Dedifferentiated amniotic fluid mesenchymal stem cell (primary cell): Measurements from ENCODE around the gene APOA1.
A peak's percentile ranks its signal among the peaks of the same experiment; 100 is the strongest.
"Not testable (repeated sequence)": the region's sequence is repeated elsewhere in the genome, so short reads cannot be mapped to it uniquely, and the experiment has no call there.

Source experiments
- DNase-seq: peaks from one replicate; pipeline ENCODE4 v3.0.0-alpha.2; 2016; ENCODE audit errors: extremely low spot score

Gene APOA1

DNA sequence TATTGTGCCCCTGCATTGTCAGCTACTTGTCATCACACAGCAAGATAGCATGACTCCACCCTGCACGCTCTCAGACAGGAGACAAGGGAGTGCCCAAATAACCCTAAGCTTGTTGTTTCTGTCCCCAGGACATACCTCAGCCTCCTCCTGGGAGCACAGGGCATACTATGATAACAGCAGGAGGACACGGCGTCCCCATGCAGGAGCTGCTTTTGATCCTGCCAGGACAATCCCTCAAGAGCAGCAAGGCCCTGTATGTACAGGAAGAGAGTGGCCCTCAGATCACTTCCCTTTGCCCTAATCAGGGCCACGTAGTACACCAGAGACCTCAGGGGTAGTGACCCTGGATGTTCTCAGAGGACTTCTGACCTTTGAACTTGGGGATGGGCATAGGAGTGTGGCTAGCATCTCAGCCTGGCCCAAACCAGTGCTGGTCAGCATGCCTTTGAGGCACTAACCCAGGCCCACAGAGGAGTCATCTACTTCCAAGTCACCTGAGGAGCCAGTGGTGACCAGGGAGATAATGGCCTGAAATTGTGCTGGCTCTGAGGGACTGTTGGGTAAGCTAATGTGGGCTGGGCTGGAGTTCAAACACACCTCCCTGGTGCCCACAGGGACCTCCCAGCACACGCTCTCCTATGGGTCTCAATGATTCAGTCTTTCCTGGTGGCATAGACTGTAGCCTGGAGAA lies 23.5 kb downstream of the APOA1 start:
- no peak for DNase-seq

DNA sequence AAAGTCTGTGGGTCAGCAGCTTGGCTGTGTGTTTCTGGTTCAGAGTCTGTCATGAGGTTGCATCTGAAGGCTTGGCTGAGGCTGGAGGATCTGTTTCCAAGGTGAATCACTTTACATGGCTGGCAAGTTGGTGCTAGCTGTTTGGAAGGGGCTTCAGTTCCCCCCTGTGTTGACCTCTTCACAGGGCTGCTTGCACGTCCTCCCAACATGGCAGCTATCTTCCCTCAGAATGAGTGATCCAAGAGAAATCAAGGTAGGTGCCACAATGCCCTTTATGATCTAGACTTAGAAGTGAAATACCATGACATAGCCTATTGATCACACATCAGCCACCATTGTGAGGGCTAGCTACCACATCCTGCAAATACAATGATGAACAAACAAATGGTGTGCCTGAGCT lies 24.3 kb downstream of the APOA1 start:
- DNase-seq, result no peak

DNA sequence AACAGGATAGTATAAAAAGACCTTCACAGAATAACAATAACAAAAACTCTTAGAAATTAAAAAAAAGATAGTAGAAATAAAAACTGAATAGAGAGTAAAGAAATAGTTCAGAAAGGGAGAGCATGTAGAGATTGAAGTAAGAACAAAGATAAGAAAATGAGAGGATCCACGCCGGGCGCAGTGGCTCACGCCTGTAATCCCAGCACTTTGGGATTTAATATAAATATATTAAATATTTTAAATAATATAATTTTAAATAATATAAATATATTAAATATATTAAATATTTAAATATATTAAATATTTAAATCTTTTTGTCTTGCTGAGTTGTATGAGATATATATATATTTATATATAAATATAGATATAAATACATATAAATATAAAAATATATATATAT lies 25.3 kb downstream of the APOA1 start:
- no peak for DNase-seq

DNA sequence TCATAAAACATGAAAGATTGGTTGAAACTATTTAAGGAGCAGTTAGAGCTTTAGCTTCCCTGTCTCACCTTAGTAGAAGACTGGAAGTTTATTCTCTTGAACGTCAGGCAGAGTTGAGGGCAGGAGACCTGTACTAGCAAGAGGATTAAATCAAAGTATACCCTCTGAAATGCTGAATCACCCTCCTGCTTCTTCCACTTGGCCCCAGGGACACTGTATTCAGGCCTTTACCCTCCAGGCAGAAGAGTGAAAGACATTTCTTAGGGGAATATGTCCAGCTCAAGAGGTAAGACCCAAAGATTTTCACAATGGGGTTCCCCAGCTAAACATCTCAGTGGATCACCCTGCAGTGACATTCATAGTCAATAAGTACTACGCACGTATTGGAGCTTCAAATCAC lies 26.2 kb downstream of the APOA1 start:
- no peak for DNase-seq

DNA sequence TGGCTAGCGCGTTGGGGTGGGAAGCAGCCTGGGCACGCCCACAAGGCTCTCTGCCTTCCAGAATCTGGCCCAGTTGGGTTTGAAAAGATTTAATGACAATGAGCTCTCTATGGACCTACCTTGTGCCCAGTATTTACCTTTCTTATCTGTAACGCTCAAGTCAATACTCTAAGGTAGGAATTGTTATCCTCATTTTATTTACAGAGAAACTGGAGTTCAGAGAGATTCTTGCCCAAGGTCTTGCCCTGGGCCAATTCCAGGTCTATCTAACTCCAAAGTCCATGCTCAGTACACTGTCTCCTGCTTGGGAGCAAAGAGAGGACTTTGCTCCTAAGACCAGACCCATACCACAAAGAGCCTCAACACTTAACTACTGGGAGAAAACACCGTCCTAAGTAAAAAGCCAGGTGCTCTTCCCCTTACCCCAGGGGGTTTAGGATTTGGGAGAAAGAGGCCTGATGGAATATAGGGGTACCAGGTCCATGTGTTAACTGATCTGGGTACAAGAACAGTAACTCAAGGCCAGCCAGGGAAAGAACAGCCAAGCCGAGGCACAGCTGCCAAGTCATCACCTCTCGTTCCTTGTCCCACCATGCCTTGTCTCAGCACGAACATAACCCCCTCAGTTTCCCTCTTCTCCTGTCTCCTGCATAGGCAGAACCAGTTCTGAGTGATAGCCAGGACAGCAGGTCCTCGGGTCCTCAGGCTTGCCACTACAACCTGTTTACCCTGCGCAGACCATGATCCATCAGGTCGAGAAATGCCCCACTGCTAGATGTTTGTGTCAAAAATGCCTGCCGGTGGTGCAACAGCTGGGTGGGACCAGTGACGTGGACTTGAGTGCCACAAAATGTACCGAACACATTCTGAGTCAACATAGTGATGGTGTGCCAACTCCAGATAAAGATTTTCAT lies 28.9 kb downstream of the APOA1 start:
- no peak for DNase-seq

DNA sequence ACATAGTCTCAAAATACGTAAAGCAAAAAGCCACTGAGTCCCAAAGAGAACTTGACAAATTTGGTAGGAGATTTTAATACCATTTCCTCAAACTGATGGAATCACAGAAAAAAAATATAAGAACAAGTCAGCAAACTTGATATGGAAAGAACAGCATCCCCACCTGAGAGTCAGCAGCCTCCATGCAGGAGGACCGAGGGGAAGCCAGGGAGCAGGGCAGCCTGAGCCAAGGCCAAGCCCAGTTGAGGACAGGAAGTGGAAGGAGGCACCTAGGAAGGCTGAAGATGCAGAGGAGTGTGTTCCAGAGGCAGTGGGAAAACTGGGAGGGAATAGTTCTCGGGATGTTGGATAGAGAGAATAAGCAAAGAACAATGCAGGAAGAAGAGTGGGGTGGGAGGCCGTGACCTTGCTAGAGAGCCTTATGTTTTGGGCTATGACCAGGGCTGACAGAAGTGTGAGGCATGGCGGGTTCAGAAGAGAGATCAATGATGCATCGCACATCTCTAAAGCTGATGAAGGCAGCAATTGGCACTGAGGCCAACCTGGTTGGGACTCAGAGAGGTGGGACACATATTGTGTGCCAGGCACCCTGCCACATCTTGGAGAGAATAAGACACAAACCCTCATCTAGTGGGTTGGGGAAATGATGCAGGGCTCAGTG lies 29.7 kb downstream of the APOA1 start:
- no peak for DNase-seq

DNA sequence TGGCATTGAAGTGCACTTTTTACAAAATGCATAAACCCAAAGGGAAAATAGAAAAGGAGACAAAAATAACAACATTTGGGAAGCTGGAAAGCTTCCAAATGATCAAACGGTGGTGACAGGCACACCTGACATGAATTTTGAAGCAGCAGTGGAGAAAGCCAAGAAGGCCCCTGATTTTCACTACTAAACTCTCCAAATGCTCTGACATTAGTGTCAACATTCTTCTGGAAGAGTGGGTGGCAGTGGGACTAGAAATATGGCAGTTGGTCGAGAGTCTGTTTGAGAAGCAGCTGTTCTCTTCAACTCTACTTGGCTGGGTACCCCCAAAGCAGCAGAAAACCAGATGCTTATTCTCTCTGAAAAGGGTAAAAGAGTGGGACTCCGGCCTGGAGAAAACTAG lies 33.4 kb downstream of the APOA1 start:
- no peak for DNase-seq

DNA sequence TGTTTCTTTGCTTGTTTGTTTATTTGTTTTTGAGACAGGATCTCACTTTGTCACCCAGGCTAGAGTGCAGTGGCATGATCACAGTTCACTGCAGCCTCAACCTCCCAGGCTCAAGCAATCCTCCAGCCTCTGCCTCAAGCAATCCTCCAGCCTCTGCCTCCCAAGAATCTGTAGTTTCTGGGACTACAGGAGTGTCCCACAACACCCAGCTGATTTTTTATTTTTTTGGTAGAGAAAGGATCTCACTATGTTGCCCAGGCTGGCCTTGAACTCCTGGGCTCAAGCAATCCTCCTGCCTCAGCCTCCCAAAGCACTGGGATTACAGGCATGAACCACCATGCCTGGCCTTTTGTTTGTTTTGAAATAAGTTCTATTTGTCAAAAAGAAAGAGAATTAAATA lies 35.8 kb downstream of the APOA1 start:
- not testable (repeated sequence) for DNase-seq

DNA sequence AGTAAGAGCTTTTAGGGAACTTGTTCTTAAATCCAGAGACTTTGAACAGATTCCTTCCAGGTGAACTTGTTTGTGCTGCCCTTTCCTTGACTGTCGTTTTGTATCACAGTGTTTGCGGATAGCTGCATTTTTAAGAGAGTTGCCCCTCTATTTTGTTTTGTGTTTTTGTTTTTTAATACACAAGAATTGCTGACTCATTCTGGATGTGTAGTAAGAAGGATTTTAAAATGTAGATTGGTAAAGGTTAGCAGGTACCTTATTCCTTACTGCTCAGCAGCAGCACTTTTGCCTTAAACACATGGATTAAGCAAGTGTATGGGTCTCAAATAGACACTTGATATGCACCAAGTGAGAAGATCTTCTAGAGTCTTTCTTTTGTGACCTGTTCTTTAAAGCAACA lies 36.8 kb downstream of the APOA1 start:
- no peak for DNase-seq

DNA sequence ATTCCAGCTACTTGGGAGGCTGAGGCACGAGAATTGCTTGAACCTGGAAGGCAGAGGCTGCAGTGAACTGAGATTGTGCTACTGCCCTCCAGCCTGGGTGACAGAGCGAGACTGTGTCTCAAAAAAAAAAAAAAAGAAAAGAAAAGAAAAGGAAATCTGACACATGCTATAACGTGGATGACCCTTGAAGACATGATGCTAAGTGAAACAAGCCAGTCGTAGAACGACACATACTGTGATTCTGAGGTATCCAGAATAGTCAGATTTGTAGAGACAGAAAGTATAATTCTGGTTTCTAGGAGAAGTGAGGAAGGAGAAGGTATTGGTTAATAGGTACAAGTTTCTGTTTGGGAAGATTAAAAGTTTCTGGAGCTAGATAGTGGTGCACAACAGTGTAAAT lies 39.1 kb downstream of the APOA1 start:
- no peak for DNase-seq

DNA sequence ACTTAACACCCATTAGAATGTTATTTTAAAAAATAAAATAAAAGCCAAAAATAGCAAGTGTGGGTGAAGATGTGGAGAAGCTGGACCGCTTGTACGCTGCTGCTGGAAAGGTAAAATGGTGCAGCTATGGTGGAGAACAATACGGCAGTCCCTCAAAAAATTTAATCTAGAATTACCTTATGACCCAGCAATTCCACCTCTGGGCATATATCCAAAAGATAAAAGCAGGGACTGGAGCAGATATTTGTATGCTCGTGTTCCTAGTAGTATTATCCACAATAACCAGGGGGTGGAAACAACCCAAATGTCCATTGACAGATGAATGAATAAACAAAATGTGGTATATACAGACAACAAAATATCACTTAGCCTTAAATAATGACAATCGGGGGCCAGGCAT lies 39.6 kb downstream of the APOA1 start:
- DNase-seq, result no peak

DNA sequence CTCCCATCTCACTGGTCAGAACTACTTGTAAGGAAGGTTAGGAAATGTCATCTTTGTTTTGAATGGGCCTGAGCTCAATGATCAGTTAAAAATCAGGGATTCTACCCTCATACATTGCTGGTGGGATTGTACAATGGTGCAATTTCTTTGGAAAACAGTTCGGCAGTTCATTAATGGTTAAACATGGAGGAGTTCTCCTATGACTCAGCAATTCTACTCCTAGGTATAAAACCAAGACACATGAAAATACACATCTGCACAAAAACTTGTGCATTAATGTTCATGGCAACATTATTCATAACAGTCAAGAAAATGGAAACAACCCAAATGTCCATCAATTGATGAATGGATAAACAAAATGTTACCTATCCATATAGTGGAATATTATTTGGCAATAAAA lies 40.9 kb downstream of the APOA1 start:
- DNase-seq, result no peak

DNA sequence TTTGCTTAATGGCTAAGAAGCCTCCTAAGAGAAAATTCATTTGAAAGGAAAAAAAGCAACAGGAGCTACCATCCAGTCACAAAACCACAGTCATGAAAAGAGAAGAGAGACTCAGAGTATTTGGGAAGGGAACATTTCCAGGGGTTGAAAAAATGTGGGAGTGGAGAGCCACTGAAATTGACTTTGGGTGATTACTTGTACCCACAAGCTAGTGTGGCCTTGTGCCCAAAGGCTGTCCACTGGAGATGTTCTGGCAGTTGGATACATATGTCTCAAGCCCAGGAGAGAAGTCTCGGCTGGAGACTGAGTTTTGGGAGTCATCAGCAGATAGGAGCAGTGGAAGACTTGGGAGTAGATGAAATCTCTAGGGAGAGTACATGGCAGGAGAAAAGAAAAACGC lies 42.6 kb downstream of the APOA1 start:
- no peak for DNase-seq

DNA sequence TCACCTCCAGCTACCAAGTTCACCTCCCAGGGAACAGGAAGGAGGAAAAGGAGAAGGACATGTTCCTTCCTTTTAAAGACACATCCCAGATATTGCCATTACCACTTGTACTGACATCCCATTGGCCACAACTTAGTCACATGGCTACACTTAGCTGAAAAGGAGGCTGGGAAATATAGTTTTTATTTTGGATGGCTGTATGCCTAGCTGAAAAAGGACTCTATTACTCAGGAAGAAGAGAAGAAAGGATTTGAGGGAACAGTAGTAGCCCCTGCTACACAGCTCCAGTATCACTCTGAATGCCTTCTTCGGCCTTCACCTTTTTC lies 43.7 kb downstream of the APOA1 start:
- DNase-seq, result no peak

DNA sequence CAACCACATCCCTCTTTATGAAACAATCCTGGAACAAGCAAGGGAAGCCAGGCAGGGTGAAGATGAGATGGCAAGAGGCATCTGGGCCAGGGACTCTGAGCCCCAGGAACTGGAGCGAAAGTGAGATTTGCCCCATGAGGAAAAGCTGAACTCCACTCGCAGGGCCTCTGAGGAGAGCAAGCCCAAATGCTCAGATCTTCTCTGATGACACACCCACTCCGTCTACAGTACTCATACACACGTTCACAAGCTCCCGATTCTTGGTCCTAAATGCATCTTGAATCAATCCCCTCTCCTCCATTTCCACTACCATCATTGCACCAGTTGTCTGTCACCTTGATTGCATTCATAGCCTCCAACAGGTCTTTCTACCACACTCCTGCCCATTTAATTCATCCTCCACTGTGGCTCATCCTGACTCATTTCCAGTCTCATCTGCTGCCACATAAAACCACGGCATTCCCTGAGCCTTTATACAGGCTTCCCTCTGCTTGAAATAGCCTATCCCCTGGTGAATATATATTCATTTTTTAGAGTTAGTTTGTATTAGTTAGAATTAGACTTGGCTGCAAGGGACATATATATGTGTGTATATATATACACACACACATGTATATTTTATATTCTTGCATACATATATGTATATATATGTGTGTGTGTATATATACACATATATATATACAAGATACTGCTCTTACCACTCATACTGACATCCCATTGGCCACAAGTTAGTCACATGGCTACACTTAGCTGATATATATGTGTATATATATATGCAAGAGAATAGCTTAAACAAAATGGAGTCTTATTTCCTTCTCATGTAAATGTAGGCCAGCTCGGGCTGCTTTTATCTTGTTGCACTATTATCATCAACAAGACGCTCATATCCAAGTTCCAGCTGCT lies 44.3 kb downstream of the APOA1 start:
- peak; percentile 39 for DNase-seq

DNA sequence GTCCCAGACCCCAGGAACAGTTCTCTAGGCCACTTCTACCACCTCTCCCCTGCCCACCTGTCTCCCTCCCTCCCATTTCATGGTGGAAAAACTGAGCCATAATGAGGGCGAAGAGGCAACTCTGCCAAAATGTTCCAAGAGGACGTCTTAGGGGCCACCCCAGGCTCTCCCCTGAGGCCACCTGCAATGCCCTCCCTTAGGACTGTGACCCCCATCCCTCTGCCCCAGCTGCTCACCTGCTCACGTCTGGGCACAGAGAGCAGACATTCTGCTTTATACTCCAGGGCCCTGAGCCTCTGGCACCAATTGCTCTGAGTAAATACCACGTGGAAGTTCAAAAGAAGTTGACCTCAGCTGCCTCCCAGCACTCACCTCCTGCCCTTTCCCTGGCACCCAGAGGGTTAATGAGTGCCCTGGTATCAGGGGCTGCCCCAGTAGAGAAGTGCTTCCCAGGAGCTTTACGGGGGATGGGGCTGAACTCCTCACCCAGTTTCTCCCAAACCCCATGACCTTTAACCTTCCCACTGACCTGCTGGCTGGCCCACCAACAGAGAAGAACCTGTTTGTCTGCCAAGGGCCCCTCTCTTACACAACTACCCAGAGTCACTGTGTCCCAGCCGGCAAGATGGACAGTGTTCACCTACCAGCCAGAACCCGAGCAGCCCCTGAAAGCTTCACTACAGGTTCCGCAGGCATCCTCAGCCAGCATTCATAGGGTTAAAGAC lies 45.1 kb downstream of the APOA1 start:
- DNase-seq, result no peak

DNA sequence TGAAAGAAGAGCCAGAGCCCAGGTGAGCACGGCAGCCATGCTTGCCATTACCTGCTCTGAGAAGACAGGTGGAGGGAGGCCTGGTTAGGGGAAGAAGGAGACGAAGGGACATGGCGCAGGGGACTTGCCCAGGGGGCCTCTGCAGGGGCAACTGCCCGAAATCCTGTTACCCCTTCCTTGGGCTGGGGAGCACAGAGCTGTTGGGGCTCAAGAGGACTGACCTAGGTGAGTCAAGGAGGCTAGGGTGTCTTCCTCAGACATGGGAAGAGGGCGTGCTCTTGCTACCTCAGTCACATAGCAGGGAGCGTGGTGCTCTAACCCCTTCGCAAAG lies 45.6 kb downstream of the APOA1 start, which contains the start of gene APOA5:
APOA5 (minus strand) TSS at position 67 of the 331 bp plus-strand sequence; CDS start at position 48, 19 bp downstream.
- DNase-seq, result no peak

DNA sequence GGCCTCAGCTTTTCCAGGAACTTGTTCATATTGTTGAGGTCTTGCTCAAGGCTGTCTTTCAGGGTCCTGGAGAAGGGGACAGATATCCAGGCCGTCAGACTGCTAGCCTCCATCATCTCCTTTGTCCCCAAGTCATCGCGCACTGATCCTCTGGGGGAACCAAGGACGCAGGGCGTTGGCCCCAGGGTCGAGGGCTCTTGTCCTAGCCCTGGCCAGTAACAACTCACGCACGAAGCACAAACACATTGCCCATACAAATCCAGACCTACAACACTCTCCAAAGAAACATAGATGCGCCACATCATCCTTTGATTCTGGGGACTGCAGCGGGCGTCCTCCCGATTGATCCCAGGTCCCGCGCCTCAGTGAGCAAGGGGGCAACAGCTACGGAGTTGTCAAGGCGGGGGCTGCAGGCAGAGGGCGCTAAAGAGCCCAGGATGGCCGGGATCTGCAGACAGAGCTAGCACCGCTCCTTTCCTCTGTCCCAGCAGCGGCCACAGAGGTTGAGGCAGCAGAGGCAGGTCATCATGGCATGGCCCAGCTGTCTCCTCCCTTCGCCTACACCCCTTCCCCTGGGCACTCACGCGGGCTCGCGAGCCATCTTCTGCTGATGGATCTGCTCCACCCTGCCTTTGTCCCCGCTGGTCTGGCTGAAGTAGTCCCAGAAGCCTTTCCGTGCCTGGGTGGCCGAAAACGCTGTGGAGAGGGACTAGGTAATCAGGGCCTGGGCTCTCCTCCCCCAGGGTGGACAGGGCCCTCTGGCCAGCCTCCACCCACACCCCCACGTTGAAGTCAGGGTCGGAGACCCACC lies 46.2 kb downstream of the APOA1 start:
- DNase-seq, result peak; percentile 39

DNA sequence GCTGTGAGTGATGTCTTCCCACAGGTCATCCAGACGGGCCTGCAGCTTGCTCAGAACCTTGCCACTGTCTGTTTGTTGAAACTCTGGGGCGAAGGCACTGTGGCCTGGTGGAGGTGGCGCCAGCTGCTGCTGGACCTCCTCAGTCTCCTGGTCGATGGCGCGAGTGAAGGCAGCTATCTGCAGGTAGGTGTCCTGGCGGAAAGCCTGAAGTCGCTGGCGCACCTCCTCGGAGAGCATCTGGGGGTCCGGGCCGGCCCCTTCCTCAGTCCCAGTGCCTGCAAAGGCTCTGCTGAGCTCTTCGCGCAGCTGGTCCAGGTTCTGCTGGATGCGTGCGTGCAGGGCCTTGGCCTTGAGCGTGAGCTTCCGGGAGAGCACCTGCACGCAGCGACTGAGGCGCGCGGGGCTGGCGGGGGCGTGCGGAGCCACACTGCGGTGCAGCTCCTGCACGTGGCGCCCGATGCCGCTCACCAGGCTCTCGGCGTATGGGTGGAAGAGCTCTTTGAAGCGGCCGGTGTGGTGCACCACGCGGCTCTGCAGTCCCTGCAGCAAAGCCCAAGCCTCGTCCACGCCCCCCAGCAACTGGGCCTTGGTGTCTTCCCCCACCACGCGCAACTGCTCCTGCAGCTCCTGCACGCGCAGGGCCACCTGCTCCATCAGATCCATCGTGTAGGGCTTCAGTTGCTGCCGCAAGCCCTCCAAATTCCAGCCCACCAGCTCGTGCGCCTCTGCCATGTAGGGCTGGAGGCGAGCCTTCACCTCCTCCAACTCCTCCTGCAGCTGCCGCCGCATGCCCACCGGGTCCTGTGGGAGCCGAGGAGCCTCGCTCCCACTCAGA lies 47.0 kb downstream of the APOA1 start:
- DNase-seq, result no peak
